K562 (cell line): ENCODE data around the gene CCDC192. TPM values are rescaled to one million over a fixed set of nuclear protein-coding genes. Genes with fewer than 3 reads are reported as not detected.

Experiments used
- ATAC-seq: fragments of 200-7000 bp; cut with Tn5 transposase; 3 replicates; pipeline ENCODE4 v1.9.1; 2020; ENCODE audit warnings: moderate library complexity
- BruUV-seq: library from RNA; stranded (reverse); fragments of 400-500 nt; replicated peaks from 2 replicates; lab custom pipeline; 2021; lab: Mats Ljungman, UMichigan
- CTCF ChIA-PET: fragments of 300-600 bp; formaldehyde crosslinking; extraction: SDS; loops from one replicate; lab custom pipeline; 2021; ENCODE audit warnings: low intra/inter-chr PET ratio; lab: Yijun Ruan, JAX
- POLR2A ChIA-PET: fragments of 300-600, 350-650 bp; sonication (Branson Sonifier 250); formaldehyde crosslinking; extraction: SDS; loops from one replicate; lab custom pipeline; 2021; ENCODE audit warnings: antibody characterized with exemption, inconsistent platforms; lab: Yijun Ruan, JAX
- DNase-seq, 4 experiments: peaks; one replicate each; pipeline versions ENCODE4 v3.0.0 to v3.0.0-alpha.2; 2011 to 2018; ENCODE audit warnings: low spot score in 3 of 4, mixed read lengths in 3 of 4; ENCODE audit errors: extremely low read depth in 1 of 4
- FAIRE-seq: peaks from 2 replicates; lab custom pipeline; 2011; peaks lifted over from hg19 to GRCh38; lab: Jason Lieb, UNC
- H2AFZ ChIP-seq: 2 replicates; pipeline ENCODE4 v1.6.0; 2011; ENCODE audit warnings: low read depth, low read length, control low read depth, inconsistent platforms
- H3K27ac ChIP-seq: fragments of 200-600 bp; 3 replicates; pipeline ENCODE4 v1.8.0; 2011; ENCODE audit warnings: low read depth, mild to moderate bottlenecking, control low read depth, inconsistent platforms, low read length, moderate library complexity, mixed read lengths; ENCODE audit errors: extremely low read depth
- H3K27me3 ChIP-seq, 2 experiments: fragments of 300-600 bp in 1 of 2; 2 replicates in 1 of 2; 3 replicates in 1 of 2; pipeline versions ENCODE4 v1.6.0 to v1.8.0; 2011; ENCODE audit warnings: inconsistent platforms in 2 of 2, low read length in 2 of 2, mild to moderate bottlenecking in 1 of 2, mixed read lengths in 1 of 2, moderate library complexity in 1 of 2; ENCODE audit not compliant: control insufficient read depth in 2 of 2, insufficient read depth in 2 of 2
- H3K36me3 ChIP-seq: fragments of 300-600 bp; 3 replicates; pipeline ENCODE4 v1.8.0; 2011; ENCODE audit warnings: mild to moderate bottlenecking, low read length, inconsistent platforms; ENCODE audit not compliant: control insufficient read depth, insufficient read depth
- H3K4me1 ChIP-seq, 2 experiments: fragments of 200-600 bp in 1 of 2; replicated peaks in 1 of 2; 2 replicates in 1 of 2; 3 replicates in 1 of 2; pipeline versions ENCODE4 v1.5.1 to v1.8.0; 2011; ENCODE audit warnings: inconsistent platforms in 2 of 2, low read length in 2 of 2, mild to moderate bottlenecking in 1 of 2, mixed read lengths in 1 of 2, moderate library complexity in 1 of 2; ENCODE audit not compliant: control insufficient read depth in 2 of 2, insufficient read depth in 2 of 2
- H3K4me2 ChIP-seq: 2 replicates; pipeline ENCODE4 v1.6.1; 2011; ENCODE audit warnings: low read length, control low read depth, inconsistent platforms, mixed read lengths; ENCODE audit not compliant: insufficient read depth
- H3K4me3 ChIP-seq: fragments of 200-600 bp; sonication (generic), shearing (Covaris generic); 2 replicates; pipeline ENCODE4 v1.5.1; 2016; ENCODE audit warnings: control low read depth, inconsistent platforms
- H3K79me2 ChIP-seq: fragments of 200-600 bp; 3 replicates; pipeline ENCODE4 v1.8.0; 2011; ENCODE audit warnings: low read length, inconsistent platforms; ENCODE audit not compliant: control insufficient read depth, insufficient read depth
- H3K9ac ChIP-seq, 2 experiments: 2 replicates each; pipeline versions ENCODE4 v1.6.0 to v1.6.1; 2011; ENCODE audit warnings: low read depth in 2 of 2, low read length in 2 of 2, control low read depth in 1 of 2, inconsistent platforms in 1 of 2, mild to moderate bottlenecking in 1 of 2, mixed read lengths in 1 of 2; ENCODE audit not compliant: insufficient read depth in 1 of 2
- H3K9me1 ChIP-seq: one replicate; pipeline ENCODE4 v1.6.0; 2011; ENCODE audit warnings: inconsistent platforms, mild to moderate bottlenecking, low read length, moderate library complexity; ENCODE audit not compliant: control insufficient read depth, insufficient read depth
- H3K9me3 ChIP-seq: replicated peaks from 2 replicates; pipeline ENCODE4 v1.5.1; 2011; ENCODE audit warnings: low read depth, low read length, inconsistent platforms; ENCODE audit not compliant: control insufficient read depth, insufficient read depth
- H4K20me1 ChIP-seq: replicated peaks from 2 replicates; pipeline ENCODE4 v1.6.1; 2011; ENCODE audit warnings: low read length, inconsistent platforms, mixed read lengths; ENCODE audit not compliant: control insufficient read depth, insufficient read depth
- ELF4 ChIP-seq: fragments of 450-650 bp; formaldehyde crosslinking; IDR thresholded peaks from 2 replicates; pipeline ENCODE4 v1.4.0; 2022; ENCODE audit warnings: missing genetic modification characterization
- FOXK1 ChIP-seq: sonication (generic); formaldehyde crosslinking; IDR thresholded peaks from 2 replicates; pipeline ENCODE4 v1.8.0; 2022; ENCODE audit warnings: missing genetic modification reagents, mild to moderate bottlenecking, borderline replicate concordance
- GTF2A2 ChIP-seq: IDR thresholded peaks from 2 replicates; pipeline ENCODE4 v1.6.1; 2016; ENCODE audit warnings: mild to moderate bottlenecking, missing genetic modification characterization, missing compliant biosample characterization
- HDAC8 ChIP-seq: fragments of 450-650 bp; IDR thresholded peaks from 2 replicates; pipeline ENCODE4 v1.6.1; 2016; ENCODE audit warnings: mild to moderate bottlenecking, missing genetic modification characterization, moderate library complexity, missing compliant biosample characterization
- KLF16 ChIP-seq: IDR thresholded peaks from 2 replicates; pipeline ENCODE4 v1.6.1; 2016; ENCODE audit warnings: antibody characterized with exemption
- MCM2 ChIP-seq: fragments of 450-650 bp; IDR thresholded peaks from 2 replicates; pipeline ENCODE4 v1.6.1; 2017; ENCODE audit warnings: low read depth, mild to moderate bottlenecking
- NFIC ChIP-seq: fragments of 450-650 bp; IDR thresholded peaks from 2 replicates; pipeline ENCODE4 v1.6.1; 2017; ENCODE audit warnings: mild to moderate bottlenecking, inconsistent platforms
- NFRKB ChIP-seq: fragments of 450-650 bp; IDR thresholded peaks from 2 replicates; pipeline ENCODE4 v1.6.1; 2016; ENCODE audit warnings: low read depth
- POLR2G ChIP-seq: fragments of 200-400 bp; formaldehyde crosslinking; IDR thresholded peaks from 2 replicates; pipeline ENCODE4 v1.6.1; 2017; ENCODE audit warnings: low read depth, mild to moderate bottlenecking, antibody characterized with exemption, low read length, moderate library complexity
- PRMT5 ChIP-seq: sonication (generic); formaldehyde crosslinking; IDR thresholded peaks from 2 replicates; pipeline ENCODE4 v1.5.0; 2020; ENCODE audit warnings: missing genetic modification reagents
- RBM17 ChIP-seq: fragments of 200-400 bp; formaldehyde crosslinking; IDR thresholded peaks from 2 replicates; pipeline ENCODE4 v1.6.1; 2017; ENCODE audit warnings: low read depth, mild to moderate bottlenecking, low read length, borderline replicate concordance
- RFX5 ChIP-seq: IDR thresholded peaks from 2 replicates; pipeline ENCODE4 v1.6.1; 2011; ENCODE audit warnings: low read depth, mild to moderate bottlenecking, improper control_type of control experiment, low read length
- ZNF444 ChIP-seq: fragments of 250-450 bp; sonication (Bioruptor Pico); IDR thresholded peaks from 2 replicates; pipeline ENCODE4 v1.4.0; 2020; ENCODE audit warnings: mild to moderate bottlenecking, moderate library complexity
- WGBS: fragments of 100-300 bp; shearing (Covaris generic); methylation state at CpG from one replicate; pipeline ENCODE4 v1.1.6; 2016; ENCODE audit warnings: low coverage, mixed read lengths; ENCODE audit not compliant: insufficient coverage; ENCODE audit errors: missing lambda C conversion rate; 5-methylcytosine and 5-hydroxymethylcytosine counted together
- in situ Hi-C: fragments of 300-500 bp; cut with MboI; formaldehyde crosslinking; loops from 4 replicates; pipeline ENCODE4 v1.15.0; 2018; ENCODE audit warnings: inconsistent platforms, mixed read lengths
- intact Hi-C: fragments of 100-400 bp; cut with micrococcal nuclease; formaldehyde crosslinking; loops from 2 replicates; pipeline ENCODE4 v1.14.2; 2022
- polyA plus RNA-seq, 8 experiments: library from polyadenylated mRNA; depleted of rRNA in 4 of 8; stranded (reverse) in 5 of 8; unstranded in 3 of 8; fragments of >200 nt; fragmentation: Nextera tagmentation in 2 of 8; fragmentation: Illumina TruSeq in 1 of 8; extraction: Ambion mirVana in 2 of 8; extraction: Trizol in 1 of 8; gene quantifications; 2 replicates each; pipeline versions ENCODE4 v1.2.1 to v1.2.3, GENCODE V29; 2011 to 2014; ENCODE audit warnings: inconsistent platforms in 1 of 8, missing spikeins in 1 of 8
- total RNA-seq, 7 experiments: library from RNA; depleted of rRNA in 6 of 7; stranded (reverse); fragments of >200 nt in 6 of 7; fragmentation: Illumina TruSeq in 2 of 7; extraction: Trizol in 2 of 7; gene quantifications; 2 replicates each; pipeline versions ENCODE4 v1.2.1 to v1.2.3, GENCODE V29; 2011 to 2021; ENCODE audit warnings: low replicate concordance in 1 of 7
- TF ChIP-seq, protein P1 (sequence below): sonication (generic); formaldehyde crosslinking; IDR thresholded peaks from 2 replicates; pipeline ENCODE4 v1.8.1; 2023; ENCODE audit warnings: missing genetic modification reagents, mild to moderate bottlenecking, borderline replicate concordance

The CCDC192 gene
- total and polyA plus RNA-seq, 9 of the 15 experiments (the other 6 are each of a cell fraction or from before 2014, with no cell fraction given) = 0.21 to 0.66 (median 0.38) TPM; not detected in 2

DNA sequence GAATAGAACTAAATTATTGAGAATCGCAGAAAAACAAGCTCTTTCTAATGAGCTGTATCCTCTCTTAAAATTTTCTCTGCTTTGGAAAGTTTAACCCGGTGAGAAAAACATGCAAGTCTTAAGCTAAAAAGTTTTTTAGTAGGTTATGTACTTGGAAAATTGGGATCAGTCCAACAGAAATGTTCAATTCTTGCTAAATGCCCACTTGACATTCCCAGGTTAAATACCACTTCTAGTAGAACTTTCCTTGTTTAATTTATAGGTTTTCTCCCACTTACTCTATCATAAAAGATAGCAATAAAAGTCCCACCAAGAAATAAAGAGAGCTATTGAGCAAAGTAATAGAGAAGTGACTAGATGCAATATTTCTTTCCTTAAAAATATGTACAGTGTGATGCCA is 157.1 kb downstream of the CCDC192 start:
- DNase-seq = no peak
- 0% methylated on average over 2 of the region's 2 CpGs for WGBS
- POLR2A ChIA-PET = interaction anchor here (0.8 kb wide), 1 partner anchor 9 kb away, joined by 3 read pairs; no protein-coding TSS in a partner anchor
- intact Hi-C loops (no loop called here), in situ Hi-C loops (loop anchor here (25.0 kb wide), 1 partner anchor 1902 kb away; no protein-coding TSS in a partner anchor)
- no peak overlapping the region for H3K9ac ChIP-seq
- no peaks in the 10 kb centered on the region for H3K79me2 ChIP-seq
- H3K4me3 ChIP-seq = no peak overlapping the region
- H3K9me3 ChIP-seq = no peaks in the 10 kb centered on the region
- no peaks in the 10 kb centered on the region; a peak in 1 of 5 replicates for H3K27me3 ChIP-seq
- TF ChIP-seq HDAC8 (tag) (no peak), POLR2G (no peak), ZNF444 (CRISPR knock-in tag) (no peak), MCM2 (no peak), GTF2A2 (no peak)
- H3K36me3 ChIP-seq = no peaks in the 10 kb centered on the region
- no peaks in the 10 kb centered on the region for H4K20me1 ChIP-seq
- BruUV-seq = no TSS peak
- no peak overlapping the region for H3K27ac ChIP-seq
- no peak overlapping the region for H3K4me2 ChIP-seq
- H2AFZ ChIP-seq = no peak overlapping the region
- ATAC-seq = no peak
- H3K9me1 ChIP-seq = no peaks in the 10 kb centered on the region
- CTCF ChIA-PET = no interaction called here
- H3K4me1 ChIP-seq = no peaks in the 10 kb centered on the region
- no peak for FAIRE-seq

DNA sequence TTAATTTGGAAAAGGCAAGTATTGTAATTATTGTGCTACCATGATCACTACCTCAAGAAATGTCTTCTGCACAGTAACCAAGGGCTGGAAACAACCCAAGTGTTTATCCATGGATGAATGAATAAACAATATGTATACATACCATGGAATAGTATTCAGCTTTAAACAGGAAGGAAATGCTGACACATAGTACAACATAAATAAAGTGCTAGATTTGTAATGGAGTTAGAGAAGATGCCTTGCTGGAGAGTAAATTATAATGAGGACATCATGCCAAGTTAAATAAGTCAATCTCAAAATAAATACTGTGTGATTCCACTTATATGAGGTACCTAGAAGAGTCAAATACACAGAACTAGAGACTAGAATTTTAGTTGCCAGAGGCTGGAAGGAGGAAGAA is 160.0 kb downstream of the CCDC192 start:
- Histone ChIP-seq H3K36me3 (no peaks in the 10 kb centered on the region), H3K79me2 (no peaks in the 10 kb centered on the region), H3K9me1 (no peaks in the 10 kb centered on the region), H3K4me2 (no peak overlapping the region), H3K4me1 (no peaks in the 10 kb centered on the region), H2AFZ (no peak overlapping the region), H4K20me1 (no peaks in the 10 kb centered on the region), H3K4me3 (no peak overlapping the region), H3K9ac (no peak overlapping the region), H3K9me3 (no peaks in the 10 kb centered on the region), H3K27ac (no peak overlapping the region), H3K27me3 (no peaks in the 10 kb centered on the region; a peak in 1 of 5 replicates)
- BruUV-seq = no TSS peak
- in situ Hi-C loops = loop anchor here (25.0 kb wide), 1 partner anchor 1899 kb away; no protein-coding TSS in a partner anchor
- ATAC-seq = no peak
- TF ChIP-seq NFIC = no peak
- no peak for TF ChIP-seq NFRKB
- TF ChIP-seq RBM17 = no peak
- TF ChIP-seq ELF4 = no peak
- TF ChIP-seq PRMT5 (CRISPR knock-in tag) = no peak
- TF ChIP-seq, protein P1, sequence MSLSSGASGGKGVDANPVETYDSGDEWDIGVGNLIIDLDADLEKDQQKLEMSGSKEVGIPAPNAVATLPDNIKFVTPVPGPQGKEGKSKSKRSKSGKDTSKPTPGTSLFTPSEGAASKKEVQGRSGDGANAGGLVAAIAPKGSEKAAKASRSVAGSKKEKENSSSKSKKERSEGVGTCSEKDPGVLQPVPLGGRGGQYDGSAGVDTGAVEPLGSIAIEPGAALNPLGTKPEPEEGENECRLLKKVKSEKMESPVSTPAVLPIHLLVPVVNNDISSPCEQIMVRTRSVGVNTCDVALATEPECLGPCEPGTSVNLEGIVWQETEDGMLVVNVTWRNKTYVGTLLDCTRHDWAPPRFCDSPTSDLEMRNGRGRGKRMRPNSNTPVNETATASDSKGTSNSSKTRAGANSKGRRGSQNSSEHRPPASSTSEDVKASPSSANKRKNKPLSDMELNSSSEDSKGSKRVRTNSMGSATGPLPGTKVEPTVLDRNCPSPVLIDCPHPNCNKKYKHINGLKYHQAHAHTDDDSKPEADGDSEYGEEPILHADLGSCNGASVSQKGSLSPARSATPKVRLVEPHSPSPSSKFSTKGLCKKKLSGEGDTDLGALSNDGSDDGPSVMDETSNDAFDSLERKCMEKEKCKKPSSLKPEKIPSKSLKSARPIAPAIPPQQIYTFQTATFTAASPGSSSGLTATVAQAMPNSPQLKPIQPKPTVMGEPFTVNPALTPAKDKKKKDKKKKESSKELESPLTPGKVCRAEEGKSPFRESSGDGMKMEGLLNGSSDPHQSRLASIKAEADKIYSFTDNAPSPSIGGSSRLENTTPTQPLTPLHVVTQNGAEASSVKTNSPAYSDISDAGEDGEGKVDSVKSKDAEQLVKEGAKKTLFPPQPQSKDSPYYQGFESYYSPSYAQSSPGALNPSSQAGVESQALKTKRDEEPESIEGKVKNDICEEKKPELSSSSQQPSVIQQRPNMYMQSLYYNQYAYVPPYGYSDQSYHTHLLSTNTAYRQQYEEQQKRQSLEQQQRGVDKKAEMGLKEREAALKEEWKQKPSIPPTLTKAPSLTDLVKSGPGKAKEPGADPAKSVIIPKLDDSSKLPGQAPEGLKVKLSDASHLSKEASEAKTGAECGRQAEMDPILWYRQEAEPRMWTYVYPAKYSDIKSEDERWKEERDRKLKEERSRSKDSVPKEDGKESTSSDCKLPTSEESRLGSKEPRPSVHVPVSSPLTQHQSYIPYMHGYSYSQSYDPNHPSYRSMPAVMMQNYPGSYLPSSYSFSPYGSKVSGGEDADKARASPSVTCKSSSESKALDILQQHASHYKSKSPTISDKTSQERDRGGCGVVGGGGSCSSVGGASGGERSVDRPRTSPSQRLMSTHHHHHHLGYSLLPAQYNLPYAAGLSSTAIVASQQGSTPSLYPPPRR (CRISPR knock-in tag) = no peak
- no peak for TF ChIP-seq RFX5
- no peak for TF ChIP-seq KLF16
- no peak for TF ChIP-seq FOXK1 (CRISPR knock-in tag)
- FAIRE-seq = no peak
- no peak for DNase-seq
- POLR2A ChIA-PET = no interaction called here
- CTCF ChIA-PET = no interaction called here
- intact Hi-C loops = no loop called here
